Stimulated activated naive CD8-positive, alpha-beta T cell treated with anti-CD3 and anti-CD28 coated beads, Interleukin-15, Interleukin-2, amounts not matched to agents 100 ng/mL and 50 ng/mL, for 24 hours (primary cell): Measurements from ENCODE around the gene UGGT2.

ENCODE experiments used
- H3K27ac Mint-ChIP-seq: one replicate; pipeline ENCODE4 v1.8.0; 2021; ENCODE audit warnings: mild to moderate bottlenecking, mixed read lengths
- H3K27me3 Mint-ChIP-seq: one replicate; pipeline ENCODE4 v1.8.0; 2021; ENCODE audit warnings: mixed read lengths
- H3K36me3 Mint-ChIP-seq: one replicate; pipeline ENCODE4 v1.8.0; 2021; ENCODE audit warnings: low read depth, mixed read lengths
- H3K4me1 Mint-ChIP-seq: one replicate; pipeline ENCODE4 v1.8.0; 2021; ENCODE audit warnings: low read depth, mixed read lengths
- H3K4me3 Mint-ChIP-seq: one replicate; pipeline ENCODE4 v1.8.0; 2021; ENCODE audit warnings: mild to moderate bottlenecking, mixed read lengths
- H3K9me3 Mint-ChIP-seq: one replicate; pipeline ENCODE4 v1.8.0; 2021; ENCODE audit warnings: mixed read lengths

UGGT2 gene

GRCh38 chr13:96053003-96053703, at the start of gene UGGT2:
UGGT2 (minus strand) TSS chr13:96053401; CDS start chr13:96053312, 89 bp downstream.
- Mint-ChIP-seq H3K9me3 (peaks cover 11% of the 10 kb centered on the region), H3K36me3 (no peaks in the 10 kb centered on the region), H3K27ac (no peak within 1 kb of the TSS), H3K27me3 (peaks cover 39% of the 10 kb centered on the region), H3K4me3 (peak within 1 kb of the TSS; percentile 73), H3K4me1 (peaks cover 9% of the 10 kb centered on the region)

- Mint-ChIP-seq H3K27me3 (peaks cover 4% of the 10 kb centered on the region), H3K36me3 (no peaks in the 10 kb centered on the region), H3K4me3 (no peak overlapping the region), H3K27ac (no peak overlapping the region), H3K4me1 (no peaks in the 10 kb centered on the region), H3K9me3 (no peaks in the 10 kb centered on the region)
Measured at GRCh38 chr13:96100457-96101220, 47.4 kb upstream of the UGGT2 start.

- Mint-ChIP-seq H3K4me3 (no peak overlapping the region), H3K27ac (no peak overlapping the region), H3K4me1 (no peaks in the 10 kb centered on the region), H3K36me3 (no peaks in the 10 kb centered on the region), H3K9me3 (no peaks in the 10 kb centered on the region), H3K27me3 (peaks cover 49% of the 10 kb centered on the region)
Measured at GRCh38 chr13:96093296-96094006, 40.2 kb upstream of the UGGT2 start.

GRCh38 chr13:96091164-96092117, 38.2 kb upstream of the UGGT2 start:
- Mint-ChIP-seq H3K4me1 (no peaks in the 10 kb centered on the region), H3K36me3 (no peaks in the 10 kb centered on the region), H3K27ac (no peak overlapping the region), H3K4me3 (peak overlapping the region; percentile 32), H3K27me3 (peaks cover 58% of the 10 kb centered on the region), H3K9me3 (no peaks in the 10 kb centered on the region)

GRCh38 chr13:96090240-96091101, 37.3 kb upstream of the UGGT2 start:
- no peaks in the 10 kb centered on the region for H3K4me1 Mint-ChIP-seq
- peaks cover 3% of the 10 kb centered on the region for H3K9me3 Mint-ChIP-seq
- H3K36me3 Mint-ChIP-seq = no peaks in the 10 kb centered on the region
- no peak overlapping the region for H3K4me3 Mint-ChIP-seq
- no peak overlapping the region for H3K27ac Mint-ChIP-seq
- H3K27me3 Mint-ChIP-seq = peaks cover 64% of the 10 kb centered on the region

GRCh38 chr13:96089749-96090239, 36.6 kb upstream of the UGGT2 start, which contains the start of gene HS6ST3:
HS6ST3 (plus strand) TSS chr13:96090107.
- Mint-ChIP-seq H3K27me3 (peaks cover 67% of the 10 kb centered on the region), H3K4me3 (peak within 1 kb of the TSS; percentile 17), H3K27ac (no peak within 1 kb of the TSS), H3K36me3 (no peaks in the 10 kb centered on the region), H3K9me3 (peaks cover 3% of the 10 kb centered on the region), H3K4me1 (no peaks in the 10 kb centered on the region)

GRCh38 chr13:96089139-96089538, 35.9 kb upstream of the UGGT2 start:
- peaks cover 68% of the 10 kb centered on the region for H3K27me3 Mint-ChIP-seq
- no peak overlapping the region for H3K27ac Mint-ChIP-seq
- H3K9me3 Mint-ChIP-seq = peaks cover 3% of the 10 kb centered on the region
- no peaks in the 10 kb centered on the region for H3K4me1 Mint-ChIP-seq
- H3K36me3 Mint-ChIP-seq = no peaks in the 10 kb centered on the region
- peak overlapping the region; percentile 17 for H3K4me3 Mint-ChIP-seq

- peaks cover 11% of the 10 kb centered on the region for H3K9me3 Mint-ChIP-seq
- H3K4me3 Mint-ChIP-seq = no peak overlapping the region
- H3K27ac Mint-ChIP-seq = no peak overlapping the region
- H3K36me3 Mint-ChIP-seq = no peaks in the 10 kb centered on the region
- H3K4me1 Mint-ChIP-seq = no peaks in the 10 kb centered on the region
- H3K27me3 Mint-ChIP-seq = peaks cover 47% of the 10 kb centered on the region
Measured at GRCh38 chr13:96086736-96087135, 33.5 kb upstream of the UGGT2 start.

GRCh38 chr13:96082640-96083039, 29.4 kb upstream of the UGGT2 start:
- H3K4me1 Mint-ChIP-seq = no peaks in the 10 kb centered on the region
- peaks cover 14% of the 10 kb centered on the region for H3K9me3 Mint-ChIP-seq
- H3K36me3 Mint-ChIP-seq = no peaks in the 10 kb centered on the region
- H3K27me3 Mint-ChIP-seq = peaks cover 28% of the 10 kb centered on the region
- no peak overlapping the region for H3K27ac Mint-ChIP-seq
- H3K4me3 Mint-ChIP-seq = no peak overlapping the region

- Mint-ChIP-seq H3K27ac (no peak overlapping the region), H3K4me1 (no peaks in the 10 kb centered on the region), H3K27me3 (peaks cover 20% of the 10 kb centered on the region), H3K36me3 (no peaks in the 10 kb centered on the region), H3K4me3 (no peak overlapping the region), H3K9me3 (peaks cover 14% of the 10 kb centered on the region)
Measured at GRCh38 chr13:96081888-96082287, 28.7 kb upstream of the UGGT2 start.

- H3K4me3 Mint-ChIP-seq = no peak overlapping the region
Measured at GRCh38 chr13:96080676-96081075, 27.5 kb upstream of the UGGT2 start.

GRCh38 chr13:96075953-96076543, 22.8 kb upstream of the UGGT2 start:
- Mint-ChIP-seq H3K36me3 (no peaks in the 10 kb centered on the region), H3K27me3 (peaks cover 6% of the 10 kb centered on the region), H3K4me3 (no peak overlapping the region), H3K9me3 (peaks cover 1% of the 10 kb centered on the region), H3K27ac (no peak overlapping the region), H3K4me1 (no peaks in the 10 kb centered on the region)

More at GRCh38 chr13:96080676-96081075, 27.5 kb upstream of the UGGT2 start:
- Mint-ChIP-seq H3K36me3 (no peaks in the 10 kb centered on the region), H3K9me3 (peaks cover 11% of the 10 kb centered on the region), H3K27me3 (peaks cover 16% of the 10 kb centered on the region), H3K27ac (no peak overlapping the region), H3K4me1 (no peaks in the 10 kb centered on the region)

- Mint-ChIP-seq H3K36me3 (no peaks in the 10 kb centered on the region), H3K4me3 (no peak overlapping the region), H3K9me3 (peaks cover 12% of the 10 kb centered on the region), H3K4me1 (no peaks in the 10 kb centered on the region), H3K27me3 (no peaks in the 10 kb centered on the region), H3K27ac (no peak overlapping the region)
Measured at GRCh38 chr13:96072392-96072791, 19.2 kb upstream of the UGGT2 start.
